Neural progenitor cell (in vitro differentiated cells): ENCODE measurements around the gene INPP4A. TPM values are rescaled to one million over a fixed set of nuclear protein-coding genes. Genes with fewer than 3 reads are reported as not detected.
A peak's percentile ranks its signal among the peaks of the same experiment; 100 is the strongest.

ENCODE experiments used
- DNase-seq: peaks from one replicate; pipeline ENCODE4 v3.0.0-alpha.2; 2016; ENCODE audit warnings: low spot score
- H2AFZ ChIP-seq: fragments of 200-600 bp; sonication (generic); replicated peaks from 2 replicates; pipeline ENCODE4 v1.6.1; 2016; ENCODE audit warnings: antibody characterized with exemption
- H3F3A ChIP-seq: fragments of 200-600 bp; sonication (generic); 2 replicates; pipeline ENCODE4 v1.6.1; 2016; ENCODE audit warnings: antibody characterized with exemption, low read depth
- H3K27ac ChIP-seq: fragments of 200-600 bp; sonication (generic); 2 replicates; pipeline ENCODE4 v1.5.1; 2016; ENCODE audit warnings: mild to moderate bottlenecking
- H3K27me3 ChIP-seq: fragments of 200-600 bp; sonication (generic); 2 replicates; pipeline ENCODE4 v1.6.1; 2016; ENCODE audit warnings: mild to moderate bottlenecking, moderate library complexity
- H3K36me3 ChIP-seq: fragments of 200-600 bp; sonication (generic); 2 replicates; pipeline ENCODE4 v1.5.1; 2016
- H3K4me1 ChIP-seq: fragments of 200-600 bp; sonication (generic); 2 replicates; pipeline ENCODE4 v1.6.1; 2016; ENCODE audit warnings: mixed run types
- H3K4me2 ChIP-seq: fragments of 200-600 bp; sonication (generic); 2 replicates; pipeline ENCODE4 v1.6.1; 2016
- H3K4me3 ChIP-seq: fragments of 200-600 bp; sonication (generic); 2 replicates; pipeline ENCODE4 v1.5.1; 2016
- H3K79me2 ChIP-seq: fragments of 200-600 bp; sonication (generic); 2 replicates; pipeline ENCODE4 v1.6.1; 2016; ENCODE audit warnings: low read depth
- H3K9ac ChIP-seq: fragments of 200-600 bp; sonication (generic); 2 replicates; pipeline ENCODE4 v1.6.1; 2016
- H3K9me3 ChIP-seq: fragments of 200-600 bp; sonication (generic); 2 replicates; pipeline ENCODE4 v1.5.1; 2016; ENCODE audit warnings: low read depth
- H4K20me1 ChIP-seq: fragments of 200-600 bp; sonication (generic); 2 replicates; pipeline ENCODE4 v1.6.1; 2016; ENCODE audit warnings: low read depth
- H3K27ac Mint-ChIP-seq: 3 replicates; pipeline ENCODE4 v1.8.0; 2021; ENCODE audit warnings: mixed read lengths
- H3K27me3 Mint-ChIP-seq: 2 replicates; pipeline ENCODE4 v1.8.0; 2022; ENCODE audit warnings: low read depth, mild to moderate bottlenecking, inconsistent platforms, moderate library complexity, mixed read lengths; ENCODE audit not compliant: insufficient read depth
- H3K36me3 Mint-ChIP-seq: 3 replicates; pipeline ENCODE4 v1.8.0; 2021; ENCODE audit warnings: mixed read lengths
- H3K4me1 Mint-ChIP-seq: 3 replicates; pipeline ENCODE4 v1.8.0; 2021; ENCODE audit warnings: mixed read lengths
- H3K4me3 Mint-ChIP-seq: 3 replicates; pipeline ENCODE4 v1.8.0; 2021; ENCODE audit warnings: mild to moderate bottlenecking, moderate library complexity, mixed read lengths
- H3K9me3 Mint-ChIP-seq: 3 replicates; pipeline ENCODE4 v1.8.0; 2020; ENCODE audit warnings: mixed read lengths
- CTCF ChIP-seq: fragments of 200-600 bp; sonication (generic); IDR thresholded peaks from 2 replicates; pipeline ENCODE4 v1.5.1; 2017; ENCODE audit warnings: antibody characterized with exemption, mild to moderate bottlenecking
- EZH2 ChIP-seq: fragments of 200-600 bp; sonication (generic); IDR thresholded peaks from 2 replicates; pipeline ENCODE4 v1.6.1; 2017; ENCODE audit warnings: antibody characterized with exemption, mild to moderate bottlenecking, moderate library complexity
- EZH2phosphoT487 ChIP-seq: fragments of 200-600 bp; sonication (generic); IDR thresholded peaks from 2 replicates; pipeline ENCODE4 v1.6.1; 2017; ENCODE audit warnings: antibody characterized with exemption
- total RNA-seq: library from RNA; depleted of rRNA; stranded (reverse); fragments of >200 nt; gene quantifications from 2 replicates; pipeline ENCODE4 v1.2.3, GENCODE V29; 2015; ENCODE audit warnings: low replicate concordance

INPP4A gene
- total RNA-seq, 1 donor from 2014 or later: 35.1 TPM

- no peaks in the 10 kb centered on the region for H3K27me3 ChIP-seq
- H3K4me3 Mint-ChIP-seq: no peak overlapping the region
- H3K79me2 ChIP-seq: no peaks in the 10 kb centered on the region
- DNase-seq: no peak
- no peaks in the 10 kb centered on the region for H3K9me3 ChIP-seq
- H3K4me3 ChIP-seq: no peak overlapping the region
- no peak overlapping the region for H2AFZ ChIP-seq
- H3K36me3 Mint-ChIP-seq: peaks cover 23% of the 10 kb centered on the region
- H3K27ac Mint-ChIP-seq: no peak overlapping the region
- no peaks in the 10 kb centered on the region for H3K4me1 Mint-ChIP-seq
- H3K4me1 ChIP-seq: no peaks in the 10 kb centered on the region
- no peak overlapping the region for H3K4me2 ChIP-seq
- H3K27ac ChIP-seq: no peak overlapping the region
- H3K9me3 Mint-ChIP-seq: no peaks in the 10 kb centered on the region
- no peak for TF ChIP-seq CTCF
- TF ChIP-seq EZH2phosphoT487: no peak
- TF ChIP-seq EZH2: no peak
- no peaks in the 10 kb centered on the region for H3K36me3 ChIP-seq
- no peak overlapping the region for H3K9ac ChIP-seq
- no peaks in the 10 kb centered on the region for H3F3A ChIP-seq
- H4K20me1 ChIP-seq: no peaks in the 10 kb centered on the region
- H3K27me3 Mint-ChIP-seq: peaks cover 2% of the 10 kb centered on the region
These were observed 111.8 kb downstream of the INPP4A start for GRCh38 chr2:98556344-98557033.

GRCh38 chr2:98558852-98559530, 114.3 kb downstream of the INPP4A start:
- Histone ChIP-seq H3K36me3 (no peaks in the 10 kb centered on the region), H3F3A (no peaks in the 10 kb centered on the region), H3K4me2 (no peak overlapping the region), H3K79me2 (no peaks in the 10 kb centered on the region), H3K27me3 (no peaks in the 10 kb centered on the region), H3K9ac (no peak overlapping the region), H3K9me3 (no peaks in the 10 kb centered on the region), H3K4me1 (no peaks in the 10 kb centered on the region), H3K4me3 (no peak overlapping the region), H2AFZ (no peak overlapping the region), H3K27ac (no peak overlapping the region), H4K20me1 (no peaks in the 10 kb centered on the region)
- H3K4me1 Mint-ChIP-seq: no peaks in the 10 kb centered on the region
- no peak overlapping the region for H3K4me3 Mint-ChIP-seq
- TF ChIP-seq EZH2: no peak
- TF ChIP-seq CTCF: no peak
- TF ChIP-seq EZH2phosphoT487: no peak
- H3K27ac Mint-ChIP-seq: peak overlapping the region; percentile 7
- peaks cover 2% of the 10 kb centered on the region for H3K27me3 Mint-ChIP-seq
- no peak for DNase-seq
- H3K36me3 Mint-ChIP-seq: peaks cover 15% of the 10 kb centered on the region
- H3K9me3 Mint-ChIP-seq: no peaks in the 10 kb centered on the region

GRCh38 chr2:98559581-98559980, 114.9 kb downstream of the INPP4A start:
- H3K27me3 ChIP-seq: no peaks in the 10 kb centered on the region
- H3K9me3 ChIP-seq: no peaks in the 10 kb centered on the region
- H3K9ac ChIP-seq: no peak overlapping the region
- Mint-ChIP-seq H3K4me3 (no peak overlapping the region), H3K9me3 (no peaks in the 10 kb centered on the region), H3K4me1 (no peaks in the 10 kb centered on the region), H3K36me3 (peaks cover 15% of the 10 kb centered on the region), H3K27ac (peak overlapping the region; percentile 7), H3K27me3 (peaks cover 2% of the 10 kb centered on the region)
- no peak overlapping the region for H3K4me3 ChIP-seq
- H3K4me1 ChIP-seq: no peaks in the 10 kb centered on the region
- H2AFZ ChIP-seq: no peak overlapping the region
- TF ChIP-seq EZH2phosphoT487 (no peak), EZH2 (no peak), CTCF (no peak)
- no peak overlapping the region for H3K27ac ChIP-seq
- H3K4me2 ChIP-seq: no peak overlapping the region
- no peaks in the 10 kb centered on the region for H3K36me3 ChIP-seq
- no peaks in the 10 kb centered on the region for H4K20me1 ChIP-seq
- DNase-seq: no peak
- no peaks in the 10 kb centered on the region for H3K79me2 ChIP-seq
- H3F3A ChIP-seq: no peaks in the 10 kb centered on the region
